Measurements from ENCODE around the gene ZCCHC18.

- TF ChIP-seq CREB5 (CRISPR knock-in tag; IDR thresholded peaks at IDR 0.05; ENCODE audit: low read depth) (no peak), ZFP30 (CRISPR knock-in tag; IDR thresholded peaks at IDR 0.05) (no peak), BACH2 (CRISPR knock-in tag; IDR thresholded peaks at IDR 0.05; ENCODE audit: borderline replicate concordance) (no peak), GLIS3 (CRISPR knock-in tag; IDR thresholded peaks at IDR 0.05) (no peak), ARNTL (CRISPR knock-in tag; IDR thresholded peaks at IDR 0.05; ENCODE audit: borderline replicate concordance, low read depth) (no peak), CSDC2 (CRISPR knock-in tag; IDR thresholded peaks at IDR 0.05) (no peak), TCF4 (CRISPR knock-in tag; IDR thresholded peaks at IDR 0.05; ENCODE audit: borderline replicate concordance) (no peak), RARB (CRISPR knock-in tag; IDR thresholded peaks at IDR 0.05) (no peak), ZFP3 (CRISPR knock-in tag; IDR thresholded peaks at IDR 0.05) (no peak), ZNF565 (CRISPR knock-in tag; conservative IDR thresholded peaks at IDR 0.05; ENCODE audit: low read depth) (no peak), SNAI2 (CRISPR knock-in tag; IDR thresholded peaks at IDR 0.05) (no peak)
- TF ChIP-seq, protein P1, sequence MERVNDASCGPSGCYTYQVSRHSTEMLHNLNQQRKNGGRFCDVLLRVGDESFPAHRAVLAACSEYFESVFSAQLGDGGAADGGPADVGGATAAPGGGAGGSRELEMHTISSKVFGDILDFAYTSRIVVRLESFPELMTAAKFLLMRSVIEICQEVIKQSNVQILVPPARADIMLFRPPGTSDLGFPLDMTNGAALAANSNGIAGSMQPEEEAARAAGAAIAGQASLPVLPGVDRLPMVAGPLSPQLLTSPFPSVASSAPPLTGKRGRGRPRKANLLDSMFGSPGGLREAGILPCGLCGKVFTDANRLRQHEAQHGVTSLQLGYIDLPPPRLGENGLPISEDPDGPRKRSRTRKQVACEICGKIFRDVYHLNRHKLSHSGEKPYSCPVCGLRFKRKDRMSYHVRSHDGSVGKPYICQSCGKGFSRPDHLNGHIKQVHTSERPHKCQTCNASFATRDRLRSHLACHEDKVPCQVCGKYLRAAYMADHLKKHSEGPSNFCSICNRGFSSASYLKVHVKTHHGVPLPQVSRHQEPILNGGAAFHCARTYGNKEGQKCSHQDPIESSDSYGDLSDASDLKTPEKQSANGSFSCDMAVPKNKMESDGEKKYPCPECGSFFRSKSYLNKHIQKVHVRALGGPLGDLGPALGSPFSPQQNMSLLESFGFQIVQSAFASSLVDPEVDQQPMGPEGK (CRISPR knock-in tag; IDR thresholded peaks at IDR 0.05; ENCODE audit: borderline replicate concordance): no peak
Measured at GRCh38 chrX:104134583-104135261, 22.4 kb downstream of the ZCCHC18 start.

Measured in SK-N-SH treated with all-trans-retinoic acid at 6 μM for 48 hours (cell line).